ENCODE data around the gene ITGA6.

ITGA6 gene

DNA sequence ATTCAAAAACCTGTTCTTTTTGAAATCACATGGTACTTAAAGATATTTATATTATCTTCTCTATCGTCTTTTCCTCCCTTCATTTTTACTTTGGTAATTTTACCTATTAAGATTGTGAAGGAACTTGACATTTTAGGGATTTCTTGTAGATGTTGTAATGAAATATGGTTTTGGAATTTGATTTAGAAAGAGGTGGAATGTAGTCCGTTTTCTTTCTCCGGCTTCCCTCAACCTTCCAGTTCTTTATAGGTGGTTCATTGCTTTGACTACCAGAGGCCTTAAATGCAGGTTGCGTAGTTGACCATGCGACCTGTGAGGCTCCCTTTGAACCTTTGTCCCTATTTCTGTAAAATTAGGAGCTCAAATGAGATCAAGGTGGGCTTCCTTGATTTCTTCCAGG lies 24.5 kb downstream of the ITGA6 start:
- DNase-seq: no peak
- TF ChIP-seq, protein P1, sequence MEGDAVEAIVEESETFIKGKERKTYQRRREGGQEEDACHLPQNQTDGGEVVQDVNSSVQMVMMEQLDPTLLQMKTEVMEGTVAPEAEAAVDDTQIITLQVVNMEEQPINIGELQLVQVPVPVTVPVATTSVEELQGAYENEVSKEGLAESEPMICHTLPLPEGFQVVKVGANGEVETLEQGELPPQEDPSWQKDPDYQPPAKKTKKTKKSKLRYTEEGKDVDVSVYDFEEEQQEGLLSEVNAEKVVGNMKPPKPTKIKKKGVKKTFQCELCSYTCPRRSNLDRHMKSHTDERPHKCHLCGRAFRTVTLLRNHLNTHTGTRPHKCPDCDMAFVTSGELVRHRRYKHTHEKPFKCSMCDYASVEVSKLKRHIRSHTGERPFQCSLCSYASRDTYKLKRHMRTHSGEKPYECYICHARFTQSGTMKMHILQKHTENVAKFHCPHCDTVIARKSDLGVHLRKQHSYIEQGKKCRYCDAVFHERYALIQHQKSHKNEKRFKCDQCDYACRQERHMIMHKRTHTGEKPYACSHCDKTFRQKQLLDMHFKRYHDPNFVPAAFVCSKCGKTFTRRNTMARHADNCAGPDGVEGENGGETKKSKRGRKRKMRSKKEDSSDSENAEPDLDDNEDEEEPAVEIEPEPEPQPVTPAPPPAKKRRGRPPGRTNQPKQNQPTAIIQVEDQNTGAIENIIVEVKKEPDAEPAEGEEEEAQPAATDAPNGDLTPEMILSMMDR (IDR thresholded peaks at IDR 0.05; ENCODE audit: low read depth, low read length): no peak
- Histone ChIP-seq H3K4me3 (ENCODE audit: low read depth, low read length) (no peak overlapping the region), H3K27me3 (ENCODE audit: insufficient read depth, low read depth, severe bottlenecking) (no peaks in the 10 kb centered on the region), H3K36me3 (no peaks in the 10 kb centered on the region), H3K27ac (no peak overlapping the region), H3K9me3 (ENCODE audit: severe bottlenecking) (no peaks in the 10 kb centered on the region)

GRCh38 chr2:172452845-172453244 lies 25.5 kb downstream of the ITGA6 start:
- no peak for DNase-seq
- no peaks in the 10 kb centered on the region for H3K27me3 ChIP-seq (ENCODE audit: insufficient read depth, low read depth, severe bottlenecking)
- no peak overlapping the region for H3K27ac ChIP-seq
- no peak overlapping the region for H3K4me3 ChIP-seq (ENCODE audit: low read depth, low read length)
- H3K9me3 ChIP-seq (ENCODE audit: severe bottlenecking): no peaks in the 10 kb centered on the region
- no peaks in the 10 kb centered on the region for H3K36me3 ChIP-seq
- TF ChIP-seq, protein P1 (IDR thresholded peaks at IDR 0.05; ENCODE audit: low read depth, low read length): no peak

DNA sequence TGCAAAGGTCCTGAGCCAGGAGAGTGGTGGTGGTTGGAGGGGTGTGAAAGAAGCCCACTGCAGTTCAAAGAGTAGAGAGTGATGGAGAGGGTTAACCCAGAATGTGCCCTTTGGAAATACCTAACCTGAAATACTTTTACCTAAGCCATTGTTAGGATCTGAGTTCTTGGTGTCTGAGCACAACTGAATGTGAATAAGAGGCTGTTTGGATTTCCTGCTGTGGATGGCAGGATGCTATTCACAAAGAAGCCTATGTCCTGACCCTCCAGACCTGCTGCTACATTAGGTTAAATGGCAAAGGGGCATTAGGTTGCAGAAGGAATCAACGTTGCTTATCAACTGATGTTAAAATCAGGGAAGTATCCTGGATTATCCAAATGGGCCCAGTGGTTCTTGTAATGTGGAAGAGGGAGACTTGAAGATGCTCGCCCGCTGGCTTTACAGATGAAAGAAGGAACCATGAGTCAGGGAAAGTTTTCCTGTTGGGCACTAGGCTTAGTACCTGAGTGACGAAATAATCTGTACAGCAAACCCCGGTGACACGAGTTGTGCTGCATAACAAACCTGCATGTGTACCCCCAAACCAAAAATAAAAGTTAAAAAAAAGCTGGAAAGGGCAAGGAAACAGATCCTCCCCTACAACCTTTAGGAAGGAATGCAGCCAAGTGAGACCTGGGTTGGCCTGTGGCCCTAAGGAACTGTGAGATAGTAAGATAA lies 27.2 kb downstream of the ITGA6 start:
- Histone ChIP-seq H3K36me3 (no peaks in the 10 kb centered on the region), H3K27ac (no peak overlapping the region), H3K27me3 (ENCODE audit: insufficient read depth, low read depth, severe bottlenecking) (no peaks in the 10 kb centered on the region), H3K4me3 (ENCODE audit: low read depth, low read length) (no peak overlapping the region), H3K9me3 (ENCODE audit: severe bottlenecking) (no peaks in the 10 kb centered on the region)
- DNase-seq: no peak
- TF ChIP-seq, protein P1 (IDR thresholded peaks at IDR 0.05; ENCODE audit: low read depth, low read length): no peak

- Histone ChIP-seq H3K9me3 (ENCODE audit: severe bottlenecking) (no peaks in the 10 kb centered on the region), H3K27me3 (ENCODE audit: insufficient read depth, low read depth, severe bottlenecking) (no peaks in the 10 kb centered on the region), H3K4me3 (ENCODE audit: low read depth, low read length) (no peak overlapping the region), H3K36me3 (no peaks in the 10 kb centered on the region), H3K27ac (no peak overlapping the region)
- TF ChIP-seq, protein P1 (IDR thresholded peaks at IDR 0.05; ENCODE audit: low read depth, low read length): no peak
- DNase-seq: no peak
Measured at GRCh38 chr2:172455121-172455515, 27.7 kb downstream of the ITGA6 start.

GRCh38 chr2:172456002-172456401 lies 28.6 kb downstream of the ITGA6 start:
- Histone ChIP-seq H3K27me3 (ENCODE audit: insufficient read depth, low read depth, severe bottlenecking) (no peaks in the 10 kb centered on the region), H3K36me3 (no peaks in the 10 kb centered on the region), H3K4me3 (ENCODE audit: low read depth, low read length) (no peak overlapping the region), H3K27ac (no peak overlapping the region), H3K9me3 (ENCODE audit: severe bottlenecking) (no peaks in the 10 kb centered on the region)
- TF ChIP-seq, protein P1 (IDR thresholded peaks at IDR 0.05; ENCODE audit: low read depth, low read length): peak; percentile 29; the same call in 1 of the 2 replicates
- DNase-seq: peak; percentile 34

- Histone ChIP-seq H3K9me3 (ENCODE audit: severe bottlenecking) (no peaks in the 10 kb centered on the region), H3K4me3 (ENCODE audit: low read depth, low read length) (no peak overlapping the region), H3K27me3 (ENCODE audit: insufficient read depth, low read depth, severe bottlenecking) (no peaks in the 10 kb centered on the region), H3K36me3 (no peaks in the 10 kb centered on the region), H3K27ac (no peak overlapping the region)
- TF ChIP-seq, protein P1 (IDR thresholded peaks at IDR 0.05; ENCODE audit: low read depth, low read length): no peak
- no peak for DNase-seq
Measured at GRCh38 chr2:172457536-172457935, 30.1 kb downstream of the ITGA6 start.
